AG09309 (cell line): ENCODE results near the gene SCYGR1.

Experiments
- DNase-seq: peaks from one replicate; pipeline ENCODE4 v3.0.0-alpha.2; 2010; ENCODE audit warnings: low read depth
- H3K4me3 ChIP-seq: 2 replicates; pipeline ENCODE4 v1.5.1; 2011; ENCODE audit warnings: mild to moderate bottlenecking, low read depth, low read length, moderate library complexity; ENCODE audit not compliant: control insufficient read depth
- TF ChIP-seq, protein P1 (sequence below): IDR thresholded peaks from 2 replicates; pipeline ENCODE4 v1.5.1; 2011; ENCODE audit warnings: mild to moderate bottlenecking, low read depth, low read length, inconsistent platforms; ENCODE audit not compliant: insufficient read depth, control insufficient read depth; ENCODE audit errors: missing control alignments

The SCYGR1 gene

DNA sequence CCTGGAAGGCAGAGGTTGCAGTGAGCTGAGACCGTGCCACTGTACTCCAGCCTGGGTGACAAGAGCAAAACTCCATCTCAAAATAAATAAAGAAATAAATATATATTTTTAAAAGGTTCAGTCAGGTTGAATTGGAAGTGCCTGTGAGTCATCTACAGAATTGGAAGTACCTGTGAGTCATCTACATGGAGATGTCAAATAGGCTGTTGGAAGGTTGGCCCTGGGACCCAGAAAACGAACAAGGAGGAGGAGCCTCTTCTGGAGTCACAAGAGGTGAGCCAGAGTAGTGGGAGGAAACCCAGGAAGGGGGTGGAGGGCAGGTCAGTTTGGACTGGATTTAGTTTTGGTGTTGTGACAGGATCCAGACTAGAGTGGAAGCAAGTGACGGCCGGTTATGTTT, 15.2 kb upstream of the SCYGR1 start:
- no peak overlapping the region for H3K4me3 ChIP-seq
- no peak for DNase-seq
- TF ChIP-seq, protein P1, sequence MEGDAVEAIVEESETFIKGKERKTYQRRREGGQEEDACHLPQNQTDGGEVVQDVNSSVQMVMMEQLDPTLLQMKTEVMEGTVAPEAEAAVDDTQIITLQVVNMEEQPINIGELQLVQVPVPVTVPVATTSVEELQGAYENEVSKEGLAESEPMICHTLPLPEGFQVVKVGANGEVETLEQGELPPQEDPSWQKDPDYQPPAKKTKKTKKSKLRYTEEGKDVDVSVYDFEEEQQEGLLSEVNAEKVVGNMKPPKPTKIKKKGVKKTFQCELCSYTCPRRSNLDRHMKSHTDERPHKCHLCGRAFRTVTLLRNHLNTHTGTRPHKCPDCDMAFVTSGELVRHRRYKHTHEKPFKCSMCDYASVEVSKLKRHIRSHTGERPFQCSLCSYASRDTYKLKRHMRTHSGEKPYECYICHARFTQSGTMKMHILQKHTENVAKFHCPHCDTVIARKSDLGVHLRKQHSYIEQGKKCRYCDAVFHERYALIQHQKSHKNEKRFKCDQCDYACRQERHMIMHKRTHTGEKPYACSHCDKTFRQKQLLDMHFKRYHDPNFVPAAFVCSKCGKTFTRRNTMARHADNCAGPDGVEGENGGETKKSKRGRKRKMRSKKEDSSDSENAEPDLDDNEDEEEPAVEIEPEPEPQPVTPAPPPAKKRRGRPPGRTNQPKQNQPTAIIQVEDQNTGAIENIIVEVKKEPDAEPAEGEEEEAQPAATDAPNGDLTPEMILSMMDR: no peak

DNA sequence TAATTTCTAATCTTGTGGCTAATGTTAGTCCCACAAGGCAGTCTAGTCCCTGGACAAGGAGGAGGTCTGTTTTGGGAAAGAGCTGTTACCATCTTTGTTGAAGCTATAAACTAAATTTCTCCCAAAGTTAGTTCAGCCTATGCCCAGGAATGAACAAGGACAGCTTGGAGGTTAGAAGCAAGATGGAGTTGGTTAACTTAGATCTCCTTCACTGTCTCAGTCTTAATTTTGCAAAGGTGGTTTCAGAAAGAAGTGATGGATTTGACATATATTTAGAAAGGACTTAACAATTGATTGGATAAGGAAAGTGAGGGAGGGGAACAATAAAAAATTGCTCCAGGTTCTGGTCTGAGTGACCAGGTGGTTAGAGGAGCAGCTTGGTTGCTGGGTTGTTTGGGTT, 14.6 kb upstream of the SCYGR1 start:
- DNase-seq: no peak
- no peak overlapping the region for H3K4me3 ChIP-seq
- TF ChIP-seq, protein P1: no peak

DNA sequence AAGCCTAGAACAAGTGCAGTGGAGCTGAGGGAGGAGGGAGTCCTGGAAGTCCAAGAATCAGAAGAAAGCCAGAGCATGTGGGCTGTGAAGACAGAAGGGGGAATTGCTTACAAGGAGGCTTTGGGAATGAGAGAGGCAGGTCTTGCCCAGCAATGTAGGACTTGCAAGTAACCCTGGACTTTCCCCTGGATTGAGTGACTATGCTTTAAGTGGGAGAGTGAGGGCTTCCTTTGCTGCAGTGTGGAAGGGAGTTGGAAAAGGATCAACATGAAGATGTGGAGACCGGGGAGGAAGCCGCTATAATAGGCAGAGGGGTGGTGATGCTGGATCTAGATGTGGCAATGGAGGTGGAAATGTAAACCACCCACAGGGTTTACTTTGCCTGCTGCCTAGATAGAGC, 13.8 kb upstream of the SCYGR1 start:
- TF ChIP-seq, protein P1: no peak
- H3K4me3 ChIP-seq: no peak overlapping the region

DNA sequence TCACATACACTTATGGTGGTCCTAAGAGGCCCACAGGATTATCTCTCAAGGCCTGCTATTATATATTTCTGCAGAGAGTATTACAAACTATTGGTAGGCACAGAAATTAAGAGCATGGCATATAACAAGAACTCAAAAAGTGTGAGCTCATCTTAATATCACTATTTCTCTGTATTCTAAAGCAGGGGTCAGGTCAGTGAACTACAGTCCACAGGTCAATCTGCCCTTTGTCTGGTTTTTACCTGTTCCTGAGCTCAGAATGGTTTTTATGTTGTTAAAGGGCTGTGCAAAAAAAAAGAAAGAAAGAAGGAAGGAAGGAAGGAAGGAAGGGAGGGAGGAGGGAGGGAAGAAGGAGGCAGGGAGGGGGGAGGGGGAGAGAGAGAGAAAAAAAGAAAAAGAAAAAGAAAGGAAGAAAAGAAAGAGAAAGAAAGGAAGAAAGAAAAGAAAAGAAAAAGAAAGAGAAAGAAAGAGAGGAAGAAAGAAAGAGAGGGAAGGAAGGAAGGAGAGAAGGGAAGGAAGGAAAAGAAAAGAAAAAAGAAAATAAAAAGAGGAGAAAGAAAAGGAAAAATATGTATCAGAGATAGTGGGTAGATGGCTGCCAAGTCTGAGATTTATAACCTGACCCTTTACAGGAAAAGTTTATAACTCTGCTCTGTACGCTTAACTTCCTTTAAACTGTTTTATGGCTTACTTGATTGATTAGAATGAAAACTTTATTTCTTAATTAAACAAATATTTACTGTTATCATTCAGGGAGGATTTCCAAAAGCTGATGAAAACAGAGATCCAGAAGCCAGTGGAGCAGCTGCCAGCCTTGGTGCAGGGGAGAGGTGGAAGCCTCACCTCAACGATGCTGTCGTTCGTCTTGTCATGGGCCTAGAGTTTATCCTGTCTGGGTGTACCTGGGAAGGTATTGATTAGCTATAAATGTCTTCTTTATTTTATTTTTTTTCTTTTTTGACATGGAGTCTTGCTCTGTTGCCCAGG, 11.2 kb upstream of the SCYGR1 start:
- no peak for DNase-seq
- no peak overlapping the region for H3K4me3 ChIP-seq
- TF ChIP-seq, protein P1: no peak

More for the DNA sequence above, 13.8 kb upstream of the SCYGR1 start:
- DNase-seq: no peak

DNA sequence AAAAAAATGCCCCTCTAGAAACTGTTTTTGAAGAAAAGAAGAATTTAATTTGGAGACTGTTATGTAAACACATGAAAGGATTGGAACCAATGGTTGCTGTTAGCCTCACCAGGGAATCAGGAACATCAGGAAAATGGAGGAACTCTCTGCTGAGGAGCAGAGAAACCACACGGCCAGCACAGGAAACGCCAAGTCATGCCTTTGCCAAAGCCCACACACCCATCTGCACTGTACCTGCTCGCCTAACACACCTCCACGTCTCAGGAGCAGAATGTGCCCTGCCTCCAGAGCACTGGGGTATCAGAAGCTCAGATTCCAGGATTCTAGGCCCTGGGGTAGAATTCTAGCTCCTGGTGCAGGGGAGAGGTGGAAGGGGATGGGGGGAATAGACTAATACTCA, 9.8 kb upstream of the SCYGR1 start:
- no peak overlapping the region for H3K4me3 ChIP-seq
- TF ChIP-seq, protein P1: no peak
- no peak for DNase-seq

DNA sequence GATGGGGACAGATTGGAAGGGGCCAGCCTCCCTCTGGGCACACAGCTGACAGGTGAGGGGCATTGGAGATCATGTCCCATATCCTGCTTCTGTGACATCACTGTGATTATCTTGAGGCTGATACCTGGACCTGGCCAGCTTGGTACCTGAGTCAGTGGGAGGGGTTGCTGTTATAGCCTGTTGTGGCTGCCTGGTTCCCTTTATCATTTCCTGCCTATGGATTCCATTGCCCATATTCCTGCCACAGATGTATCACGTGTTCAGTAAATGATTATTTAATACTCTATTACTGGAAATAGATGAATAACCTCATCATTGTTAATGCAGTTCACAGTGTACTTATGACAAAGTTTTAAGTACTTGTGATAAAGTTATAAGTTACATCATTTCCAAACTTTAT, 7.8 kb upstream of the SCYGR1 start:
- TF ChIP-seq, protein P1: no peak
- no peak for DNase-seq
- no peak overlapping the region for H3K4me3 ChIP-seq
